ENCODE data around the gene SCN4B.

SCN4B gene

GRCh38 chr11:118135051-118135795 lies 17.4 kb downstream of the SCN4B start:
- no peak for DNase-seq (ENCODE audit: low read depth in 1 of 2, low spot score in 1 of 2)

GRCh38 chr11:118133816-118134215 lies 18.8 kb downstream of the SCN4B start:
- no peak for DNase-seq (ENCODE audit: low read depth in 1 of 2, low spot score in 1 of 2)

- no peak for DNase-seq (ENCODE audit: low read depth in 1 of 2, low spot score in 1 of 2)
Observed at GRCh38 chr11:118132385-118133151, 20.1 kb downstream of the SCN4B start.

GRCh38 chr11:118129471-118130172 lies 23.0 kb downstream of the SCN4B start:
- DNase-seq (ENCODE audit: low read depth in 1 of 2, low spot score in 1 of 2) = no peak

GRCh38 chr11:118128721-118129470 lies 23.7 kb downstream of the SCN4B start:
- DNase-seq (ENCODE audit: low read depth in 1 of 2, low spot score in 1 of 2) = no peak

GRCh38 chr11:118128310-118128709 lies 24.3 kb downstream of the SCN4B start:
- no peak for DNase-seq (ENCODE audit: low read depth in 1 of 2, low spot score in 1 of 2)

- no peak for DNase-seq (ENCODE audit: low read depth in 1 of 2, low spot score in 1 of 2)
Observed at GRCh38 chr11:118126082-118126838, 26.4 kb downstream of the SCN4B start.

- DNase-seq (ENCODE audit: low read depth in 1 of 2, low spot score in 1 of 2) = no peak
Observed at GRCh38 chr11:118124929-118125535, 27.6 kb downstream of the SCN4B start.

GRCh38 chr11:118120793-118121192 lies 31.8 kb downstream of the SCN4B start:
- no peak for DNase-seq (ENCODE audit: low read depth in 1 of 2, low spot score in 1 of 2)

- no peak for DNase-seq (ENCODE audit: low read depth in 1 of 2, low spot score in 1 of 2)
Observed at GRCh38 chr11:118117790-118118601, 34.6 kb downstream of the SCN4B start.

GRCh38 chr11:118115048-118115447 lies 37.6 kb downstream of the SCN4B start:
- DNase-seq (ENCODE audit: low read depth in 1 of 2, low spot score in 1 of 2) = no peak

- no peak for DNase-seq (ENCODE audit: low read depth in 1 of 2, low spot score in 1 of 2)
Observed at GRCh38 chr11:118114266-118114665, 38.4 kb downstream of the SCN4B start.

- no peak for DNase-seq (ENCODE audit: low read depth in 1 of 2, low spot score in 1 of 2)
Observed at GRCh38 chr11:118112711-118113430, 39.8 kb downstream of the SCN4B start.

GRCh38 chr11:118111744-118112035 lies 40.9 kb downstream of the SCN4B start:
- DNase-seq (ENCODE audit: low read depth in 1 of 2, low spot score in 1 of 2) = no peak

GRCh38 chr11:118111019-118111743 lies 41.4 kb downstream of the SCN4B start:
- no peak for DNase-seq (ENCODE audit: low read depth in 1 of 2, low spot score in 1 of 2)

GRCh38 chr11:118109231-118109630 lies 43.4 kb downstream of the SCN4B start:
- no peak for DNase-seq (ENCODE audit: low read depth in 1 of 2, low spot score in 1 of 2)

GRCh38 chr11:118108513-118108912 lies 44.1 kb downstream of the SCN4B start:
- no peak for DNase-seq (ENCODE audit: low read depth in 1 of 2, low spot score in 1 of 2)

- DNase-seq (ENCODE audit: low read depth in 1 of 2, low spot score in 1 of 2) = no peak
Observed at GRCh38 chr11:118106789-118107335, 45.8 kb downstream of the SCN4B start.

Data from activated CD4-positive, alpha-beta T cell treated with anti-CD3 and anti-CD28 coated beads, Interleukin-2, amount 50 U/mL, for 24 hours (primary cell).